ACC112 (cell line): ENCODE data around the gene PAFAH1B2.

ENCODE experiments used
- H2AFZ ChIP-seq: fragments of 200-600 bp; sonication (generic); one replicate; pipeline ENCODE4 v1.6.0; 2017; ENCODE audit warnings: antibody characterized with exemption, low read length; ENCODE audit not compliant: unreplicated experiment
- H3K27ac ChIP-seq: fragments of 200-600 bp; sonication (generic); 2 replicates; pipeline ENCODE4 v1.5.1; 2014; ENCODE audit warnings: low read depth, mild to moderate bottlenecking, antibody characterized with exemption, low read length, moderate library complexity
- H3K27me3 ChIP-seq: fragments of 200-600 bp; sonication (generic); 2 replicates; pipeline ENCODE4 v1.6.1; 2014; ENCODE audit warnings: mild to moderate bottlenecking, antibody characterized with exemption, low read length, moderate library complexity, mixed read lengths; ENCODE audit not compliant: insufficient read depth
- H3K36me3 ChIP-seq: fragments of 200-600 bp; sonication (generic); 2 replicates; pipeline ENCODE4 v1.6.1; 2016; ENCODE audit warnings: mild to moderate bottlenecking, antibody characterized with exemption, low read length, moderate library complexity, mixed read lengths; ENCODE audit not compliant: insufficient read depth
- H3K4me1 ChIP-seq: fragments of 200-600 bp; sonication (generic); one replicate; pipeline ENCODE4 v1.6.1; 2016; ENCODE audit warnings: low read length, mixed read lengths; ENCODE audit not compliant: insufficient read depth, unreplicated experiment, control insufficient read depth
- H3K4me3 ChIP-seq: fragments of 200-600 bp; sonication (generic); 2 replicates; pipeline ENCODE4 v1.5.1; 2014; ENCODE audit warnings: mild to moderate bottlenecking, low read depth, low read length
- H3K79me2 ChIP-seq: fragments of 200-600 bp; sonication (generic); one replicate; pipeline ENCODE4 v1.6.0; 2016; ENCODE audit warnings: low read length; ENCODE audit not compliant: control insufficient read depth, unreplicated experiment, insufficient read depth

PAFAH1B2 gene

DNA sequence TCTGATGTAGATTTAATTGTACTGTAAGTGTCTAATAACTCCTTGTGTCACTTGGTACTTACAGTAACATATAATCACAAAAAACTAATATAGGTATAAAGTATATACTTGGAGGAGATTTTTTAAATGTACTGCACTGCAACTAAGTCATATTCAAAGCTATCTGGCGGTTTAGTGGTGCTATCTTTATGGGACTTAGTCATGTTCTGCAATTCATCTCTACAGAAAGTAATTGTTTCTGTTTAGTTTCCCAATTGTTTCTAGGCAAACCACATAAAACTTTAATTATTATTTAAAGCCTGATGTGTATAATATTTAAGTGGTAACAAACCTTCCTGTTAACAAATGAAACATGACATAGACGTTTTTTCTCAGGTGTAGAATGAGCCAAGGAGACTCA is 8.0 kb downstream of the PAFAH1B2 start:
- Histone ChIP-seq H3K4me3 (no peak overlapping the region), H3K4me1 (peaks cover 7% of the 10 kb centered on the region), H2AFZ (no peak overlapping the region), H3K27me3 (no peaks in the 10 kb centered on the region), H3K36me3 (0 out of 2 replicates have a peak, but pooled peaks cover 7% of the 10 kb centered on the region), H3K79me2 (peaks cover 95% of the 10 kb centered on the region), H3K27ac (no peak overlapping the region)

DNA sequence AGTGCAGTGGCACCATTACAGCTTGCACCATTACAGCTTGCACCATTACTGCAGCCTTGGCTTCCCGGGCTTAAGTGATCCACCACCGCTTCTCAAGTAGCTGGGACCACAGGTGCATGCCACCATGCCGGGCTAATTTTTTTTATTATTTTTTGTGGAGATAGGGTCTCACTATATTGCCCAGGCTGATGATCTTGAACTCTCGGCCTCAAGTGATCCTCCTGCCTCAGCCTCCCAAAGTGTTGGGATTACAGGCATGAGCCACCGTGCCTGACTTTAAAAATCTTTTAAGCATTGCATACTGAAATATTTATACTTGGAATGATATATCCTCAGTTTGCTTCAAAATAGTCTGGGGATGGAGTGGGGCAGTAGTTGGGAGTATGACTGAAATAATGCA is 10.4 kb downstream of the PAFAH1B2 start:
- Histone ChIP-seq H3K4me1 (no peaks in the 10 kb centered on the region), H3K27ac (no peak overlapping the region), H2AFZ (no peak overlapping the region), H3K79me2 (peaks cover 92% of the 10 kb centered on the region), H3K4me3 (no peak overlapping the region), H3K27me3 (no peaks in the 10 kb centered on the region), H3K36me3 (peaks cover 5% of the 10 kb centered on the region; the same call in 1 of the 2 replicates)

- Histone ChIP-seq H3K36me3 (peaks cover 17% of the 10 kb centered on the region; the same call in 1 of the 2 replicates), H3K79me2 (peaks cover 78% of the 10 kb centered on the region)
Measured at GRCh38 chr11:117157507-117157906, 13.4 kb downstream of the PAFAH1B2 start.

DNA sequence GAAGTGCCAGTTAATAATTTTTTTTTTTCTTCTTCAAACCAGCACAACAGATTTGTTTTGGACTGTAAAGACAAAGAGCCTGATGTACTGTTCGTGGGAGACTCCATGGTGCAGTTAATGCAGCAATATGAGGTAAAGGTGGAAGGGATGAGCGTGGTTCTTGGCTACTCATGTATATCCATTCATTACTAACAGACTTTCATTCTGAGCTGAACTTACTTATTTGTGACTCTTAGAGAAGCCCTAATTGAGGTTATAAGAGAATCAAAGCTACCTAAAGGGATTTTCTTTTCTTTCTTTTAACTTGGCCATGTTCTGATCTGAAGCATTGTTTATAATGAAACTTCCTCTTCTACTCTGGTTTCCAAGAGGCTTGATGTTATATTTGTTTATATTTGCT is 15.8 kb downstream of the PAFAH1B2 start:
- Histone ChIP-seq H2AFZ (no peak overlapping the region), H3K27me3 (no peaks in the 10 kb centered on the region), H3K79me2 (peaks cover 55% of the 10 kb centered on the region), H3K4me3 (no peak overlapping the region), H3K27ac (no peak overlapping the region), H3K4me1 (no peaks in the 10 kb centered on the region), H3K36me3 (peaks cover 25% of the 10 kb centered on the region)

More at GRCh38 chr11:117157507-117157906, 13.4 kb downstream of the PAFAH1B2 start:
- Histone ChIP-seq H3K27ac (no peak overlapping the region), H3K4me3 (no peak overlapping the region), H2AFZ (no peak overlapping the region), H3K4me1 (no peaks in the 10 kb centered on the region), H3K27me3 (no peaks in the 10 kb centered on the region)

DNA sequence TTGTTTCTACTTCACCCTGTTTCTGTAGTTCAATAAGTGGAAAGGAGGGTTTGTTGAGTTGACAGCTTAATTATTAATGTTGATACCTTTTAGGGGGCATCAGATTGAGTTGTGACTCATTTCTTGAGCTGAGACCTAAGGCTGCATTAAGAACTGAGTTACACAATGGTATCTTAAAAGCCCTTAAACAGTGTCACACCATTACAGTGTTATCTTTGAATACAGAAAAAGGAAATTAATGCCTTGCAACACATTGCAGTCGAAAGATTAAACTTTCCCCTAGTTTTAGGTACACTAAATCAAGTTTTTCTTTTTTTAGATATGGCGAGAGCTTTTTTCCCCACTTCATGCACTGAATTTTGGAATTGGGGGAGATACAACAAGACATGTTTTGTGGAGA is 16.7 kb downstream of the PAFAH1B2 start:
- Histone ChIP-seq H3K36me3 (peaks cover 29% of the 10 kb centered on the region), H3K4me1 (no peaks in the 10 kb centered on the region), H3K79me2 (peaks cover 45% of the 10 kb centered on the region), H3K27me3 (no peaks in the 10 kb centered on the region), H2AFZ (no peak overlapping the region), H3K27ac (no peak overlapping the region), H3K4me3 (no peak overlapping the region)

GRCh38 chr11:117166491-117166890 is 22.4 kb downstream of the PAFAH1B2 start:
- Histone ChIP-seq H3K27me3 (no peaks in the 10 kb centered on the region), H3K4me1 (peaks cover 21% of the 10 kb centered on the region), H3K27ac (no peak overlapping the region), H3K79me2 (peaks cover 5% of the 10 kb centered on the region), H3K4me3 (no peak overlapping the region), H2AFZ (no peak overlapping the region), H3K36me3 (peaks cover 42% of the 10 kb centered on the region)

GRCh38 chr11:117169736-117170135 is 25.6 kb downstream of the PAFAH1B2 start:
- H3K4me3 ChIP-seq, result no peak overlapping the region
- H3K79me2 ChIP-seq, result peaks cover 5% of the 10 kb centered on the region
- H3K27ac ChIP-seq, result no peak overlapping the region
- no peaks in the 10 kb centered on the region for H3K27me3 ChIP-seq
- H2AFZ ChIP-seq, result no peak overlapping the region
- peaks cover 27% of the 10 kb centered on the region for H3K36me3 ChIP-seq
- H3K4me1 ChIP-seq, result peaks cover 41% of the 10 kb centered on the region

DNA sequence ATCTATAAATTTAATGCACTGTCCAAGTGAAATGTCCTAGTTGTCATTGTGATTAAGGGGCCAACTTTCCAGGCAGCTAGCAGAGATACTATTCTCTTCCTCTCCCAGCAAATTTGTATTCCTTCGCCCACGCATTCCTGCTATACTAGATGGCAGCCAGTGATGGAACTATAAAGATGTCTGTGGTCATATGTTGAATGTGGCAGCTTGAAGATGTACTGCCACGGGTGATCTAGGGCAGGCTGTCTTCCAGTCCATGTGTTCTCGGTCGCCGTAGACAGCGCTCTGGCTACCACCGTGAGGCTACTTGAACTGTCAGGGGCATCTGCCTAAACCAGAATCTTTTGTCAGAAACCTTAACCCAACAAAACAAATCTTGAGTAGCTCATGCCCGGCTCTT is 26.1 kb downstream of the PAFAH1B2 start:
- Histone ChIP-seq H2AFZ (no peak overlapping the region), H3K27ac (no peak overlapping the region), H3K27me3 (no peaks in the 10 kb centered on the region), H3K79me2 (peaks cover 5% of the 10 kb centered on the region), H3K36me3 (peaks cover 26% of the 10 kb centered on the region), H3K4me1 (peaks cover 41% of the 10 kb centered on the region), H3K4me3 (no peak overlapping the region)

DNA sequence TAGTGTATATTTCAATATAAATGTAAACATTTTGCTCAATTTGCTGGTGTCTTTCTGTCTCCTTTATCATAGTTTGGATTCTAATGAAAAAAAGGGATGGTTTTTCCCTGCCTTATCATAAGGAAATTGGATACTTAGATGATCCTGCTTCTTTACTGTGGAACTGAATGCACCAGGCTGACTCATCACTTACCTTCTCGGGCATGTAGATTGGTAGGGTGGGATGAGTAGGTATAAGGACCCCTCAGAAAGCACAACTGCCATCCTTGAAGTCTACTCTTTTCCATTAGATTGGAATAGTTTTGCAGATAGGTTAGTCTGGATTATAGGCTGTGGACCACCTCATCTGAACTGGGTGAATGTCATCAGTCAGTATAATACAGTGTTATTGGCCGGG is 26.9 kb downstream of the PAFAH1B2 start:
- Histone ChIP-seq H3K27ac (0 out of 2 replicates have a peak overlapping the region, but pooled peaks have one; percentile 36), H2AFZ (no peak overlapping the region), H3K27me3 (no peaks in the 10 kb centered on the region), H3K4me3 (no peak overlapping the region), H3K4me1 (peaks cover 41% of the 10 kb centered on the region), H3K36me3 (peaks cover 22% of the 10 kb centered on the region), H3K79me2 (peaks cover 5% of the 10 kb centered on the region)

DNA sequence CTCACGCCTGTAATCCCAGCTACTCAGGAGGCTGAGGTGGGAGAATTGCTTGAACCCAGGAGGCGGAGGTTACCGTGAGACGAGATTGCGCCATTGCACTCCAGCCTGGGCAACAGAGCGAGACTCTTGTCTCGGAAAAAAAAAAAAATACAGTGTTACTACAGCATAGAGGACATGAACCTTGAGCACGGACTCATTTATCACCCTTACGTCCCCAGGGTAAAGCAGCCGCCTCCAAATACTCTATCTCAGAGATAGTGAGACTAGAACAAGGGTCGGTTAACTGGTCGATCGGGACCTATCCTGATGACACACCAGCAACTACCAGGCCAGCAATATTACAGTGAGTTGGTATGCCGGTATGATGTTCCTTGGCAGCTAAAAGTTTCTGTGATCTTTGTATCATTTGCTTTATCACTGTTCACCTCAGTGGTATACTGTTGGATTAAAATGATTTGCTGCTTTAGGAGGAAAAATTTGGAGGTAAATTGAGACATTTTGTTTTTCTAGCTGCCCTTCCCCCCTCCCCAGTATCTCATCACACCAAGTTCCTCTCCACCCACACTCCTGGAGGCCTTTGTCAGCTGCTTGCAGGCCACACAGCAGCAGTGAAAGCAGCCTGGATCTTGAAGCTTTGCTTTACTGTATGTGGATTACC is 27.4 kb downstream of the PAFAH1B2 start:
- Histone ChIP-seq H3K27me3 (no peaks in the 10 kb centered on the region), H3K4me1 (peaks cover 37% of the 10 kb centered on the region), H3K27ac (peak overlapping the region; percentile 36), H3K36me3 (peaks cover 17% of the 10 kb centered on the region), H3K79me2 (peaks cover 5% of the 10 kb centered on the region), H2AFZ (no peak overlapping the region), H3K4me3 (no peak overlapping the region)

DNA sequence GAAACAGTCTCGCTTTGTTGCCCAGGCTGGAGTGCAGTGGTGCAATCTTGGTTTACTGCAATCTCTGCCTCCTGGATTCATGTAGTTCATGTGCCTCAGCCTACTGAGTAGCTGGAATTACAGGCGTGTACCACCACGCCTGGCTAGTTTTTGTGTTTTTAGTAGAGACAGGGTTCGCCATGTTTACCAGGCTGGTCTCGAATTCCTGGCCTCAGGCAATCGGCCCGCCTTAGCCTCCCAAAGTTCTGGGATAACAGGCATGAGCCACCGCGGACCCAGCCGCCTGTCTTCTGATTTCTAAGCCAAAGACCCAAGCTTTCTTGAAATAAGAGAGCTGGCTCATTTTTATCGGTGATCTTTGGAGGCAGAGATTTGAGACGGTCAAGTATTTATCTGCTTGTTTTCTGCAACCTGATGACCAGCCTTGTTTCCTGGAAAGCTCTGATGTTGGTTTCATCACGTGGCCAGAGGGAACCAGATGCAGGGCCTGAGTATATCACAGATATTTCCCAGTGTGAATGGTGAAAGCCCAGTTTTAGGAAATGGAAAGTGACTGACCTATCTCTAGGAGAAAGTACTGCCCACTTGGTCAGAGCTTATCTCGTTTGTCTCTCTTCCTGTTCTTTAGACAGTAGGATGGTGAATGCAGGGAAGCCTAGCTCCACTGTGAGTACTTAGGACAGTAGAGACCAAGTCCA is 28.8 kb downstream of the PAFAH1B2 start:
- no peak overlapping the region for H3K4me3 ChIP-seq
- H3K27me3 ChIP-seq, result no peaks in the 10 kb centered on the region
- H3K4me1 ChIP-seq, result peaks cover 40% of the 10 kb centered on the region
- H3K27ac ChIP-seq, result peak overlapping the region; percentile 17; the same call in 1 of the 2 replicates
- 0 out of 2 replicates have a peak, but pooled peaks cover 6% of the 10 kb centered on the region for H3K36me3 ChIP-seq
- H3K79me2 ChIP-seq, result no peaks in the 10 kb centered on the region
- no peak overlapping the region for H2AFZ ChIP-seq
